ENCODE results near the gene GATAD2B. TPM values are rescaled to one million over a fixed set of nuclear protein-coding genes. Genes with fewer than 3 reads are reported as not detected.

GATAD2B gene
- total RNA-seq, 4 donors from 2014 or later: 16.8 to 26.5 (median 24.6) TPM

DNA sequence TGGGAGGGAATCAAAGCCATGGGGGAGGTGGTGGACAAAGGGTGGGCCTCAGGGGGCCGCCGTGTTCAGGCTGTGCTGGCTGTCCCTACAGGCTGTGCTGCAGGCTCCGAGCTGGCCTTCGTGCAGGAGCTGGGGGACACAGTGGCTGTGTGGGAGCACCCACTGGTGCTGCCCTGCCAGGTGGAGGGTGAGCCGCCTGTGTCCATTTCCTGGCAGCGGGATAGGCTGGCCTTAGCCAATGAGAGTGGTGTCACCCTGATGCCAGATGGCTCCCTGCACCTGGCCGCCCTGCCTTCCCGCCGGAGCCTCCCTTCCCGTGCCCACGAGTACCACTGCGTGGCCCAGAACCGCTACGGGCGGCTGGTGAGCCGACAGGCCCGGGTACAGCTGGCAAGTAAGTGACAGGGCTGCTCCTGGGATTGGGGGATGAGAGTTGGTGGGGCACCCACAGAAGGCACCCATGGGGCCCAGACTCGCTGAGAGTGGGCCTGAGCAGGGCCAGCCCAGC lies 127.4 kb downstream of the GATAD2B start:
- WGBS, 2 donors: 68 to 77% methylated on average over 11 to 18 of the region's 18 CpGs

DNA sequence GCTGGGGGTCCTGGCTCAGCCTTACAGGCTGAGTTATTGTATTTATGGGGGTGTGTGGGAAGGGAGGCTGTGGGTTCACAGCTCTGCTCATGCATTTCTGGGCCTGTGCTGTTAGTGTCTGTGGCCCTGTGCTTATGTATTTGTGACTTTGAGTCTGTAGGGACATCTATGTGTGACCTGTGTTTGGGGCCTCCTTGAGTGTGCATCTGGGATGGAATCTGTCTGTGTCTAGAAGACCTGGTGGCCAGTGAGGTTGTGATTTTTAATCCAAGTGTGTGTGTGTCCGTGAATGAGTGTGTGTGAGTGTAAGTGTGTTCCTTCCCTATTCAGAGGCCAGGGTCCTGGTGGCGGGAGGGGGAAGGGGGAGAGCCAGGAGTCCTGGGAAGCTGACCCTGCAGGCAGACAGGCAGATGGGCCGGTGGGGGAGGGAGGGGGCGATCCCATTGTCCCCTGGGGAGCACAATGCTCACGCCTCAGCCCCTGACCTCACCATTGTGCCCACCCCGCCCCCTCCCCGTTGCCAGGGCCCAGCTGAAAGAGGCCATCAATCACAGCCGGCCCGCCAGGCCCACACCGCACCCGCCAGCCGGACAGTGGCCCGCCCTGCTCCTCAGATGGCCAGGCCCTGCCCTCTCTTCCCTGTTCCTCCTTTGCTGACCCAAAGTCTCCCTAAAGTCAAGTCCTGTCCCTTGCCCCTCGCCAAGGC lies 128.0 kb downstream of the GATAD2B start:
- TF ChIP-seq EP300 (IDR thresholded peaks at IDR 0.05): no peak
- TF ChIP-seq, protein P1, sequence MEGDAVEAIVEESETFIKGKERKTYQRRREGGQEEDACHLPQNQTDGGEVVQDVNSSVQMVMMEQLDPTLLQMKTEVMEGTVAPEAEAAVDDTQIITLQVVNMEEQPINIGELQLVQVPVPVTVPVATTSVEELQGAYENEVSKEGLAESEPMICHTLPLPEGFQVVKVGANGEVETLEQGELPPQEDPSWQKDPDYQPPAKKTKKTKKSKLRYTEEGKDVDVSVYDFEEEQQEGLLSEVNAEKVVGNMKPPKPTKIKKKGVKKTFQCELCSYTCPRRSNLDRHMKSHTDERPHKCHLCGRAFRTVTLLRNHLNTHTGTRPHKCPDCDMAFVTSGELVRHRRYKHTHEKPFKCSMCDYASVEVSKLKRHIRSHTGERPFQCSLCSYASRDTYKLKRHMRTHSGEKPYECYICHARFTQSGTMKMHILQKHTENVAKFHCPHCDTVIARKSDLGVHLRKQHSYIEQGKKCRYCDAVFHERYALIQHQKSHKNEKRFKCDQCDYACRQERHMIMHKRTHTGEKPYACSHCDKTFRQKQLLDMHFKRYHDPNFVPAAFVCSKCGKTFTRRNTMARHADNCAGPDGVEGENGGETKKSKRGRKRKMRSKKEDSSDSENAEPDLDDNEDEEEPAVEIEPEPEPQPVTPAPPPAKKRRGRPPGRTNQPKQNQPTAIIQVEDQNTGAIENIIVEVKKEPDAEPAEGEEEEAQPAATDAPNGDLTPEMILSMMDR (IDR thresholded peaks at IDR 0.05): no peak
- no peak for TF ChIP-seq POLR2A (IDR thresholded peaks at IDR 0.05)
- WGBS, 2 donors: 21 to 31% methylated on average over 13 to 14 of the region's 14 CpGs

More for the DNA sequence above, 127.4 kb downstream of the GATAD2B start:
- Histone ChIP-seq H3K27ac (no peak overlapping the region), H3K36me3 (peaks cover 0 to 11% (median 0%) of the 10 kb centered on the region in 3 donors), H3K9me3 (no peaks in the 10 kb centered on the region), H3K27me3 (peaks cover 0 to 15% of the 10 kb centered on the region in 2 donors), H3K4me1 (peaks cover 0 to 18% (median 1%) of the 10 kb centered on the region in 4 donors), H3K4me3 (no peak overlapping the region)
- DNase-seq (ENCODE audit: low spot score in 2 of 2): no peak
- TF ChIP-seq POLR2A (IDR thresholded peaks at IDR 0.05) (no peak), EP300 (IDR thresholded peaks at IDR 0.05) (no peak)
- TF ChIP-seq, protein P1 (IDR thresholded peaks at IDR 0.05): no peak

DNA sequence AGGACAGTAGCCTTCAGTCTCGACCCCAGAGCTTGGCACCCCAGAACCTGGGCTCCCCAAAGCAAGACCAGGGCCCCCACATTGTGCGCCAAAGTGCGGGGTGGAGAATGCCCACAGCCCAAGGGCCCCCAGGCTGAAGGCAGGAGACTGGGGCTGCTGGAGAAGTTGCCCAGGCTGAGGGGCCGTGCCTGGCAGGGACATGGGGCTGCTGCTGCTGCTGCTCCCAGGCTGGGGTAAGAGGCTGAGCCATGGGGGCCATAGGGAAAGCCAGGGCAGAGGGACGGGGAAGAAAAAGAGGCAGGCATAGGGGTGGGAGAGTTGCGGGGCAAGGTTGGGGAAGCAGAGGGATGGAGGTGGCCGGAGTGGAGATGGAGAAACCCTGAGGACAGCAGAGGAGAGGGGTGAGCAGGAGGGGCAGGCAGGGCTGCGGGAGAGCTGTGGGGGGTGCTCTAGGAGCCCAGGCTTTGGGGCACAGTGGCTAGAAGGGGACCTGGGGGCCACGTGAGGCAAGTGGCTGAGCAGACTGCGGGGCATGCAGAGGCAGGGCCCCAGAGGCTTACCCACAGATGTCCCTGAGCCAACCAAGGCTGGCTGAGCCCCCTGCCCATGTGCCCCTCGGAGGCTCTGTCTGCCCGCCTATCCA lies 128.7 kb downstream of the GATAD2B start:
- H3K4me1 ChIP-seq: peaks cover 0 to 31% (median 10%) of the 10 kb centered on the region in 4 donors
- H3K9me3 ChIP-seq: no peaks in the 10 kb centered on the region
- no peak overlapping the region for H3K4me3 ChIP-seq
- TF ChIP-seq EP300 (IDR thresholded peaks at IDR 0.05) (no peak), POLR2A (IDR thresholded peaks at IDR 0.05) (no peak)
- TF ChIP-seq, protein P1 (IDR thresholded peaks at IDR 0.05): no peak
- no peak overlapping the region for H3K27ac ChIP-seq
- H3K36me3 ChIP-seq: no peaks in the 10 kb centered on the region
- DNase-seq (ENCODE audit: low spot score in 2 of 2): no peak
- peaks cover 0 to 15% of the 10 kb centered on the region in 2 donors for H3K27me3 ChIP-seq
- WGBS, 2 donors: 74 to 75% methylated on average over 10 to 12 of the region's 12 CpGs

More for the DNA sequence above, 128.0 kb downstream of the GATAD2B start:
- peaks cover 0 to 15% of the 10 kb centered on the region in 2 donors for H3K27me3 ChIP-seq
- H3K4me1 ChIP-seq: peaks cover 0 to 24% (median 7%) of the 10 kb centered on the region in 4 donors
- no peak for DNase-seq (ENCODE audit: low spot score in 2 of 2)
- no peak overlapping the region for H3K4me3 ChIP-seq
- no peaks in the 10 kb centered on the region for H3K9me3 ChIP-seq
- H3K36me3 ChIP-seq: peaks cover 0 to 5% (median 0%) of the 10 kb centered on the region in 3 donors
- H3K27ac ChIP-seq: no peak overlapping the region

DNA sequence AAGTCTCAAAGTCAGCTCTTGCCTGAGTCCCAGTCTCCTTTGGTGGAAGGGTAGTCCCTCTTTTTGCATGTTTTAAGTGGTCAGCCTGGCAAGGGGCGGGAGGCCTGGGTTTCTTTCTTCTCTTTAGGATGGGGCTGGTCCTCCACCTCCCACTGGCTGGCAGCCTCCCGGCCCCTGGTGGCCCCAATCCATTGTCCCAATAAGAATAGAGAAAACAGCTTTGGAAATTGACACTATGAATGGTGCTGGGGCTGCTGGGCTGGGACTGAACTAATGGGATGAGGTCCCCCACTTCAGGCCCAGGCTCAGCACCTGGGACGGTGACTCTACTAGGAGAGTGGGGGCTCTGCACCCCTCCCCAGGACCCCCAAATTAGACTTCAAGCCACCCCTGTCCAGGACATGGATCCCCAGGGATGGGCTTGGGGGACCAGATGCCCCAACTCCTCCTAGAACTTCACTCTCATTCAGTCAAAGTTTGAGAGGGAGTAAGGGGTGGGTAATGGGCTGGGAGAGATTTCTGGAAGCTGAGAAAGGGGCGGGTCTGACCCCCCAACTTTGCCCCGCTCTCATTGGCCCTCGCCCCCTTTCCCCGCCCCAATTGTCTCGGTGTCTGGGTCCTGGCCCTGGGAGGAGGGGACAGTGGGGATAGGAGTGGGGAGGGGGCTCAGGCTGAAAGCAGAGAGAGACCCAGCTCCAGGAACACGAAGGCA lies 129.4 kb downstream of the GATAD2B start:
- peaks cover 0 to 15% of the 10 kb centered on the region in 2 donors for H3K27me3 ChIP-seq
- WGBS, 2 donors: 65 to 72% methylated on average over 8 to 9 of the region's 9 CpGs
- H3K4me1 ChIP-seq: peaks cover 0 to 31% (median 10%) of the 10 kb centered on the region in 4 donors
- no peak for DNase-seq (ENCODE audit: low spot score in 2 of 2)
- H3K9me3 ChIP-seq: no peaks in the 10 kb centered on the region
- no peak overlapping the region for H3K4me3 ChIP-seq
- H3K36me3 ChIP-seq: no peaks in the 10 kb centered on the region
- H3K27ac ChIP-seq: no peak overlapping the region
- TF ChIP-seq, protein P1 (IDR thresholded peaks at IDR 0.05): no peak
- TF ChIP-seq EP300 (IDR thresholded peaks at IDR 0.05) (no peak), POLR2A (IDR thresholded peaks at IDR 0.05) (no peak)
